Activated CD4-positive, alpha-beta T cell treated with anti-CD3 and anti-CD28 coated beads, Interleukin-10, Interleukin-2, amounts not matched to agents 100 ng/mL and 50 ng/mL, durations not matched to agents 16 hours and 8 hours (primary cell): ENCODE data around the gene RTF1.
"Not testable (repeated sequence)": the region's sequence is repeated elsewhere in the genome, so short reads cannot be mapped to it uniquely, and the experiment has no call there.

Source experiments
- DNase-seq: peaks from one replicate; pipeline ENCODE4 v3.0.0-alpha.2; 2020

The RTF1 gene

GRCh38 chr15:41438206-41438605, 21.3 kb downstream of the RTF1 start:
- DNase-seq: no peak

GRCh38 chr15:41438745-41439144, 21.9 kb downstream of the RTF1 start:
- not testable (repeated sequence) for DNase-seq

- DNase-seq: peak; percentile 15
Observed at GRCh38 chr15:41443275-41443674, 26.4 kb downstream of the RTF1 start.

GRCh38 chr15:41445399-41445798, 28.5 kb downstream of the RTF1 start:
- no peak for DNase-seq

- DNase-seq: no peak
Observed at GRCh38 chr15:41462084-41462795, 45.3 kb downstream of the RTF1 start.

GRCh38 chr15:41464889-41465580, 48.1 kb downstream of the RTF1 start:
- DNase-seq: no peak

GRCh38 chr15:41465822-41466421, 49.0 kb downstream of the RTF1 start:
- DNase-seq: peak; percentile 54

GRCh38 chr15:41466711-41467110, 49.8 kb downstream of the RTF1 start:
- DNase-seq: no peak

GRCh38 chr15:41469644-41470043, 52.7 kb downstream of the RTF1 start:
- not testable (repeated sequence) for DNase-seq

- no peak for DNase-seq
Observed at GRCh38 chr15:41473418-41473817, 56.5 kb downstream of the RTF1 start.

GRCh38 chr15:41474436-41474835, 57.5 kb downstream of the RTF1 start:
- DNase-seq: no peak

- DNase-seq: no peak
Observed at GRCh38 chr15:41474941-41475340, 58.0 kb downstream of the RTF1 start.

- DNase-seq: no peak
Observed at GRCh38 chr15:41476416-41477048, 59.6 kb downstream of the RTF1 start.

- DNase-seq: no peak
Observed at GRCh38 chr15:41480396-41481140, 63.7 kb downstream of the RTF1 start.

GRCh38 chr15:41482110-41482877, 65.4 kb downstream of the RTF1 start:
- no peak for DNase-seq

GRCh38 chr15:41483115-41483514, 66.2 kb downstream of the RTF1 start:
- peak; percentile 67 for DNase-seq

GRCh38 chr15:41483519-41483918, 66.6 kb downstream of the RTF1 start:
- DNase-seq: peak; percentile 59

GRCh38 chr15:41484937-41485625, 68.2 kb downstream of the RTF1 start:
- DNase-seq: no peak

- no peak for DNase-seq
Observed at GRCh38 chr15:41486286-41486685, 69.4 kb downstream of the RTF1 start.

- no peak for DNase-seq
Observed at GRCh38 chr15:41487381-41487780, 70.5 kb downstream of the RTF1 start.

GRCh38 chr15:41487802-41488201, 70.9 kb downstream of the RTF1 start:
- peak; percentile 56 for DNase-seq
